HG03469 (cell line): ENCODE measurements around the gene P2RY13.

Source experiments
- ATAC-seq: cut with Tn5 transposase; IDR thresholded peaks from one replicate; pipeline ENCODE4 v1.9.1; 2021; ENCODE audit warnings: mild to moderate bottlenecking, moderate library complexity, moderate number of reproducible peaks; ENCODE audit not compliant: unreplicated experiment

Gene P2RY13

DNA sequence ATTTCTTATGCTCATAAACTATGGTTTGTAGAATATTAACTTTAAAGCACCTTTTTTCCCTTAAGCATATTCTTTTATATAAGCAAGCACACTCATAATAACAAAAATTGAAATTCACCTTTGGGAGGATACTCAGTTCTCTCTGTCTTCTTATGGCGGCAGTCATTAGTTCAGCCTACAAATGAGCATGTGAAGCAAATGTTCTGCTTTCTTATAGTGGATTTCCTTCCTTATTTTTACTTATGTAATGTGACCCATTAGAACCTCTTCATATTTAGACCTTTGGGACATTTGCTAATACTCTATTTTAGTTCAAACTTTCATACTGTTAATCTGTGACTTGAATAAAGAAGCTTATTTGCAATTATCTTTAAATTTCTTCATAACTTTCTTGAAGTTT is at the start of gene P2RY13:
P2RY13 (minus strand) TSS at position 187 of the 400 bp plus-strand sequence; CDS start at position 166, 21 bp downstream.
- ATAC-seq: no peak

DNA sequence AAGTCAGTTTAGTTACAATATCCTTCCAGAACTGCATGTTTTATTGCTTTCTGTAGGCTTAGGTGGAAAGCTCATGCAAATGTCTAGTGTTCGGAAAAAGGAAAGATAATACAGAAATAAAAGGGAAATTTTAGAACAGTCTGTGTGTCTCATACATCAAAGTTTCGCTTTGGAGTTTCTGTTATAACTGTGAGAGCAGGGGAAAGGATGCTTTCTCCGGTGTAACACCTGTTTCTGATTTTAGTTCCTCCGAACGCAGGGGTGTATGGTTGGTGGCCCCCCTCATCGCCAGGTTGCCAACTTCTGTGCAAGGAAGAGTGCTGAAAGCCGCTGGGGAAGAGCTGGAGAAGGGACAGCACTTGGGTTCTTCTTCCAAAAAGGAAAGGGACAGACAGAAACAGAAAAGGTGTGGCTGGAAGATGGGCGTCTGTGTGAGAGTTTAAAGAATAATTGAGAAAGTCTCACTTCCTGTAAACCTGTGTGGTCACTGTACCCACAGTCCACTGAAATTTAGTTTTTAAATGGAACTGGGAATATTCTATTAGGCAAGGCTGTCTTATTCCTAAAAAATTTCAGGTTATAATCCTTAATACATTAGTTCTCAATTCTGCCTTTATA is 48.5 kb upstream of the P2RY13 start:
- peak; percentile 32 for ATAC-seq

DNA sequence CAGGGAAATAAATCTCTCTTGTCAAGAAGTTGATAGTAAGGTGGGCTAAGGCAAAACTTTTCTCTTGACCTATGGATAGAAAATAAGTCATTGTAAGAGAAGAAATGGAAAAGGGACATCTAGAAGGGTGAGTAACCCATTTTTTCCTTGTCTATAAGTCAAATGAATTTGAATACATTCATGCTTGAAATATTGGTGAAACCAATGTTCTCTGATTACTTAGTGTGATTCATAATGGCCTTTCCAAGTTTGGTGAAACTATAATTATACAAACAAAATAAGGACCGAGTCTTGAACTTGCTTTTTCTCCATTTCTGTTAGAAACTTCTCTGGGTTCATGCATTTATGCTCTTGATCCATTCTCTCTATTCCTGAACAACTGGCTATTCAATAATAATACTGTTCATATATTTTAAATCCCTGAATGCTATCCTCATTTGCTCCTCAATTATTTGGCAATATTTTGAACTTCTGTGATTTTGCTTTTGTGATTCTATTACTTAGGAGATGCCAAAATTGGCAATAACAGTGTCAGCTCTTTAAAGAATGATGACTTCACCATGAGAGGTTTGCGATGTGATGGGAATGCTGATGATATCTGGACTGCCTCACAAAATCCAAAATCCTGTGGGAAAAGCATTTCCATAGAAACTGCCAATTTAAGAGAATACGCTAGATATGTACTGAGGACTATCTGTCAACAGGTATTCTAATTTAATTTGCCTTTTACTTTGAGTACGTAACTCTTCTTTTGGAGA is 42.9 kb upstream of the P2RY13 start:
- no peak for ATAC-seq

DNA sequence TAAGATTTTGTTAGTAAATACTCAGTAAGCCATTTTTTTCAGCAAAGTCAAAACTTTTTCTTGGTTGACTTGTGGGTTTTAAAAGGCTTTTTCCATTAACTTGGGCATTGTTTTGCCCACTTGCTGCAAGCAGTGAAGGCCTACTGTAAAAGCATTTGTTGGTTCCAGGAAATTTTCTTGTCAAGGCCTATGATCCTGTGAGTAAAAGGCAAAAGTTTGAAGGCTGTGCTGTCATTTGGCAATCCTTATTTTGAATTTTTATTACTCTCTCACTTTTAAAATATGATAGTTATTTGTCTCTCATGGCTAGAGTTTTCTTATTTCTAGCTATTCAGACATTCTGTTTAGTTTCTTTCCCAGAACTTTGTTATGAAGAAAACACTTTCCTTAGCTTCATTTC is 42.2 kb upstream of the P2RY13 start:
- ATAC-seq: no peak

DNA sequence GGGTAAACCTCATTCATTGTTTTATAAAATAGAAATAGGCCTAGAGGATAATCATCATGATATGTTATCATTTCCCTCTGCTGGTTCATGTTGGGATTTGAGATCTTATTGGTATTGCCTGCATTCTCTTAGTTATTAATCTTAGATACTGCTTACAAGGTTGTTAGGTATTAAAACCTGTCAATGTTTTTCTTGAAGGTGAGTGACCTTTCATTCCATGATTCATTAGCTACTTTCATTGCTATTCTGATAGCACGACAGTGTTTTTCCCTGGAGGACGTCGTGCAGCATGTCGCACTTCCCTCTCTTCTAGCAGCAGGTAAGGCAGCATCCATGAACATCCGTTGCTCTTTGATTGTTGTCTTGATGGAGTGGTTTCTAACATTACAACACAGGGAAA is 38.1 kb upstream of the P2RY13 start:
- ATAC-seq: no peak

DNA sequence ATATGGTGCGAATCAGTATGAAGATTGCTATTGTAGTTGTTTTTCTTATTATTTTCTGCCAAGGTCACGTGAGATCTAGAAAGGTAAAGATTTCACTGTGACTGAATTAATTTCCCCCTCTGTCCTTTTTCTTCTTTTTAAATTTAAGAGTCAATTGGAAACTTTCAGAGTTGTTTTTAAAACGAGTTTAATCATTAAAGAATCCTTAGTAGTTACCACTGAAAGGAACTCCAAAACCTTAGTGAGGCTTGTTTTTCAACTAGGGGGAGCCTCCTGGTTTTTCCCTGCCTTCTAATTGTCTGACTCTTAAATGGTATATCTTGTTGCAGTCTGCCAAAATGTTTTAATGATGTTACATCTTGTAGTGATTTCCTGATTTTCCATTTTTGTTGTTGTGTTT is 37.6 kb upstream of the P2RY13 start:
- ATAC-seq: no peak

DNA sequence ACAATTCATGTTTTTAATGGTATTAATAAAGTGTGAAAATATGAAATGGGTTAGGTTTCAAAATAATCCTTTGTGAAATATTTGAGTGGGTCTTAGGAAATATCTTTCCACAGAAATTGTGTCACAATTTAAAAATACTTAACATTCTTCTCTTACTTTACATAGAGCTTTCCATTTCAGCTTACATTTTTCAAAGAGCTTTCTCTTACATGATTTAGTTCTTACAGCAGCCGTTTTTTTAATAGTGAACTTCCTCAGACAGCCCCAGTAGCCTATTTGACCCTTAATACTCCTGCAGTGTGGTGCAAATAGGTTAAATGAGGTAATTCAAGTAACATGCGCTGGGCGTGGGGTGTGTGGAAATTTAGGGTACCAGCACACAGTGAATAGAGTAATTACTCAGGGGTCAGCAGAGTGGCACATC is 33.4 kb upstream of the P2RY13 start:
- ATAC-seq: no peak

DNA sequence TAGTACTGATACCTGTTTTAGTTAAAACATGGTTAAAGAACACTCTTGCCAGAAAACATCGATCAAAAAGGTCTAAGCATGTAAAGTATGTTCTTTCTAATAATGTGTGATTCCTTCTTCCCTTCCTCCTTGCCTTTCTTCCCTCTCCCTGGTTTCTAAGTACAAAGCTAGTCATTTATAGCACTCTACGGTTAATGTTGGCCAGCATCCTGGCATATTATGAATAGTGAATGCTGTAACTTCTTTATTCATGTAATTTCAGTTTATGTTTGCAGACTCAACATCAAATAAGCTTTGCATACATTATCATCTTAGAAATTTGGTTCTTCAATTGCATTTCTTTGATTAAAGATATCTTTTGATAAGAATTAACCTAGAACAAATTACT is 28.1 kb upstream of the P2RY13 start:
- ATAC-seq: no peak

DNA sequence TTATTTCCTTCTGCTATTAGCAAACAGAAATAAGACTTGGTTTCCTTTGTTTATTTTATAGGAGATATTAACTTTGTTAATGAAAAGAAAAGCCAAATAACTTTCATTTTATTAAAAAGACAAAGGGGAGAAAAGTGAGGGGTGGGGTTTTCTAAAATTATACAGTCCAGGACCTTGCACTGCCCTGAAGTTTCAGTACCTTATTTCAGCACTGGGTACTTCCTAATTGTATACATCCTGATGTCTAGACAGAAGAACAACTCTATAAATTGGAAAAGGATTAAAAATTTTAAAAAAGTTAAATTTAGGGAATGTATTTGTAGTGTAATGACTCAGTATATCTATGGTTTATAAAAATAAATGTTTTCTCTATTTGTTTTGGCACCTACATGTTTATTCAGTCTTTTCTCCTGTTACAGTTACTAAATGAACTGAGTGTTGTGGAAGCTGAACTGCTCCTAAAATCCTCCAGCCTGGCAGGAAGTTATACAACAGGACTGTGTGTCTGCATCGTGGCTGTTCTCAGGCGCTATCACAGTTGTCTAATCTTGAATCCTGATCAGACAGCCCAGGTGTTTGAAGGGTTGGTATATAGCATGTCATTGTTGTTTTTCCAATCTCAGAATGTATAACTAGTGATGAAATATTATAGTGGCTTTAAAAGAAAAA is 27.6 kb upstream of the P2RY13 start:
- ATAC-seq: no peak

DNA sequence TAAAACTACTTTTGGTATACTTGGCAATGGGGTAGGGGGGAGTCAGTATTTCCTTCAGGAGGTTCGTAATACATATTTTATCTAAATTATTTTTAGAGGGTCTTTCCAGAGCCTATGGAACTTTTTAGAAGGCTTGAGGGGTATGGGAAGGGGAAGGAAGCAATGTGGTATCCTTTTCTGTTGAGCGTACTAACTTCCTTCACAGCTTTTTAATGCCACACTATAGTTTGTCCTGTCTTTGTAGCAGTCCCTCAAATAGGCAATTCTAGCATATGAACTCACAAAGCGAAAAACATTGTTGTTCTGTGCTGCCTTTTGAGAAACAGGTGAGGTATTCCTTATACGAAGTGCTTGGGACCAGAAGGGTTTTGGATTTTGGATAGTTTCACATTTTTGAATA is 22.3 kb upstream of the P2RY13 start:
- ATAC-seq: no peak

DNA sequence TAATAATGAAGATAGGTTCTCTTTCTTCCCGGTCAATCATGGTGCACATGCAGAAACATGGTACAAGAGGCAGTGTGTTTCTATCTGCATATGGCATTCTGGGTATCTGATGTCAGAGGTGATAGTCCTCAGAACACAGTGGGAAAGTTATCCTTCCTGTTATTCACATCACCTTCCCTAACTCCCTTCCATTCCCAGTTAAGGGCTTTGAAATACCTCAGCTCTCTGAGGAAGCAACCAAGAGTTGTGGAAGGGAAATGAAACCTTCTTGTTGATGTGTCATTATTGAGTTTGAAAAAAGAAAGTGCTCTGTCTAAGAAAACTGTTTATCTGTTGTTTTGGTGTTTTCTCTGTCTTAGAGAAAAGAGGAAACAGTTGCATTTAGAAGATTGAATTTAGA is 21.9 kb upstream of the P2RY13 start:
- ATAC-seq: peak; percentile 87

DNA sequence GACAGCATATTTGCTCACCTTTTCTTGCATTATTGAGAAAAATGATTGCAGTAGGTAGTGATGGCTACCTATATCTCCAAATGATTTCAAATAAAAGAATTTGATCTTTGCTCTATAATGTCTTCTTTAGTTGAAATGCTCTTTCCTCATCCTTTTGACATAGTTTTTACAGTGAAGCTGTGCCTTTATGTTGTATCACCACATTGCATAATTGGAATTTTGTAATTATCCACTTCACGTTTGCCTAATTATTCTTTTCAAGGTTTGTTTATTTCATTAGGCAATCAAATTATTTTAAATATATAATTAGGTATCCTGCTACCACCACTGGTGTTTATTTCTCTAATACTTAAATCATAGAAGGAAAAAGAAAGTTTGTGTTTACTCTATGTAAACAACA is 21.3 kb upstream of the P2RY13 start:
- ATAC-seq: no peak

DNA sequence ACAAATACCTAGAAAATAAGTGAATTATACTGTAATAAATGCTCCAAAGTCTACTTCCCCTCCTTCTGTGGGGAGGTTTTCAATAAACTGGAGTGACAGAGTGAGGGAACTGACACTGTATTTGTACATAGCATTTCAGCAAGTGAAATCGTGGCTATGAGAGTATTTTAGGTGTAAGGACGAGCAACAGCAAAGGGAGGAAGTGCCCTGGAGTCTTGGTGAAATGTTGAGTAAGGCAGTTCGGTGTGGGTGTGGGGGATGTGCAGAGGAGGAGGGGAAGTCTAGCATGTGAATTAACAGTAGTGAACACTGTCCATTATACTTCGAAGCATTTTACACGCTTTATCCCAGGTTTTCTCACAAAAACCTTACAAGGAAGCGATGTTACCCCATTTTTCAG is 18.1 kb upstream of the P2RY13 start:
- no peak for ATAC-seq

DNA sequence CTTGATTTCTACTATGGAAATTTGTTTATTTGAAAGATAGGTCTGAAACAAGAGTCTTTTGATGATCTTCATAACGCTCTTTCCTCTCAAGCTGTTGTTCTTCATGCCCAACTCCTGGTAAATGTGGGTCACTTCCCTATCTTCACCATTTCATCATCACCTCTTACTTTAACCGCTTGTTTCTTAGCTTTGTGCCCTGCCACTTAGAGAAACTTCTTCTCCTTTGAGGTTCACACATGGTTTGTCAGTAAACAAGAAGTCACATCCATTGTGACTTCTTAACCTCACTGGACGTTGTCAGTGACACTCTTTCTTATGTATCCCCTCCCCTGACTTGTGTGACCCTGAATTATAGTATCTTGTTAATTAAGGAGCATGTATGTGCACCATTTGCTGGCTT is 16.9 kb upstream of the P2RY13 start:
- ATAC-seq: no peak

DNA sequence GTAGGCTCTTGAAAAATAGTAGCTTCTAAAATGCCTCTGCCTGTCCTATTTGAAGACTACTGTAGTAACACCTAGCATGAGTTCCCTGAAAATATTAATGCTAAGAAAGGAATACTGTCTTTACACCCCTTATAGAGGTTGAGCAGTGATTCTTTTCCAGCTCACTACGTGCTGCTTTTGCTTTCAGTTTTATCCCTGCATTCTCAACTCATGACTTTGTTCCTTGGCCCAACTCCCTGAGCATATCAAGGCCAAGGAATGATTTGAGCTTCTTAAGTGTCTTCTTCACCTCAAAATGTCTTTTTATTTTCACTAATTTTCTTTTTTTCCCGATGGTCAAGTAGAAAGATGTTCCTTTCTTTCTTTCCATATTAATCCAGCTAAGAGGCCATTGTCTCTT is 16.5 kb upstream of the P2RY13 start:
- ATAC-seq: no peak

DNA sequence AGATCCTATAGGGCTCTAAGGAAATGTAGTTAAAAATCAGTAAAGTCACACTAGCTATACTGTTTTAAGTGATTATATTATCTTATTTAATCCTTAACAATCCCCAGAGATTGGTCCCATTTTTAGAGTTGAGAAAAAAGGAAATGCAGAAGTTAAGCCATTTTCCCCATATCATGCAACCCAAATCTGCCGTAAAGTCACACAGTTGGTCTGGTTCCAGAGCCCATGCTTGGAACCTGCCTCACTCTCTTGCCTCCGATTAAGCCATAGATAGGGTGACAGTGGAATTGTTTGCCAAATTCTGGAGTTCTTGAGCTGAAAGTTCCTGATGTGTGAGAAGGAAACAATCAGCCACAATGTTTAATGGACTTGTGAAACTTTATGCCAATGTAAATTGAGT is 2.3 kb upstream of the P2RY13 start:
- ATAC-seq: no peak

DNA sequence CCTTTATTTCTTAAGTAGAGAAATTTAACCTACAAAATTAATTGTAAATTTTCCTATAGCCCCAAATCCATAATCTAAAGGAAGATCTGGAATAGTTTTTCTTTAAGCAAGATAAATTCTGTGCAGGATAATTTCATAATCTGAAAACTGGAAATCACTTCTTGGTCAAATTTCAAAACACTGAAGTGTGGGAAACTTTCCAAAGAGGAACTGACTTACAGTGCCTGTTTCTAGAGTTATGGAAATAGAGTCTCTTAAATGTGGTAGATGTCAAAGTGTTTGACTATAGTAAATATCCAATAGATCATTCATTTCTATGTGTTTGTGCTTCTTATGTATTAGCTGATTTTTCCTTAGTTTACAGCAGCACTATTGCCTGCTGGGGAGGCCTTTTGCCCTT is 1.6 kb upstream of the P2RY13 start:
- ATAC-seq: no peak

DNA sequence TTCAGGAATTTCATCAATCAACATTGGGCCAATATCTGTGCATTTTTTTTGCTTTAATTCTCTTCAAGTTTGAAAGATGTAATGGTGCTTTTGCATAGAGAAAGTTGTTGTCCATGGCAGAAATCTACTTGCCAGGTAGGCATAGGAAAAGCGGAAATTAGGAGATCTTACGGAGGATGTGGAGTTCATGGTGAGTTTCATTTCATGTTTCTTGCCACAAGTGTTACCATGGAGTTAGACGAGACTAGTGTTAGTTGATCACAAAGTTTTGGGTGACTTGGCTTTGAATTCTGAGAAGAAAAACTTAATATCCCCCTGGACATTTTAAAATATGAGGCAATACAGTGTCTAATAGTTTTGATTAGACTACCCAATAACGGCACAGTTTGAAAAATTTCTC is 1.0 kb upstream of the P2RY13 start:
- ATAC-seq: no peak

DNA sequence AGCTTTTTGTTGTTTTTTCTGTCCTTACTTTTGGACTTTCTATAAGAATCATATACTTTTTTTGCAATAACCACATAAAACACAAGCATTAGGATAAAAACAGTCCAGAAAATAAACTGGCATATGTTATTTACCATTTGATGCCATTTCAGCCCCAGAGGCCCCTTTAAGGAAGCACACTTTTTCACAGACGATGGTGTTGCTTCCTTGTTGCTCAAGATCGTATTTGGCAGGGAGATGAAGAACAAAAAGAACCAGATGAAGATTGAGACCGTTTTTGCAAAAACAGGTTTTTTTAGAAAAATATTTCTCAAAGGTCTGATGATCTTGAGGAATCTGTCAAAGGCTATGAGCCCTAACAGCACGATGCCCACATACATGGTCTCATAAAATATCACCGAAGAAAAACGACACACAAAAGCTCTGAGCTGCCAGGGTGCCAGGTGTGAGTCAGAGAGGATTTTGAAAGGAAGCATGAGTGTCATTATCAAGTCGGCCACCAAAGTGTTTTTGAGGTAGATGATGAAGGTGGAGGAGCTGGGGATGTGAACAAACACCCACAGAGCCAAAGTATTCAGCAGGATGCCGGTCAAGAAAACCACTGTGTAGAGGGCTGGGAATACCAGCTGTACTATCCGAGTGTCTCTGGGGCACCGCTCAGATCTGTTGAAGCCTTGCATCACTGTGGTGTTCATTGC is 902 bp downstream of the P2RY13 start:
- no peak for ATAC-seq

DNA sequence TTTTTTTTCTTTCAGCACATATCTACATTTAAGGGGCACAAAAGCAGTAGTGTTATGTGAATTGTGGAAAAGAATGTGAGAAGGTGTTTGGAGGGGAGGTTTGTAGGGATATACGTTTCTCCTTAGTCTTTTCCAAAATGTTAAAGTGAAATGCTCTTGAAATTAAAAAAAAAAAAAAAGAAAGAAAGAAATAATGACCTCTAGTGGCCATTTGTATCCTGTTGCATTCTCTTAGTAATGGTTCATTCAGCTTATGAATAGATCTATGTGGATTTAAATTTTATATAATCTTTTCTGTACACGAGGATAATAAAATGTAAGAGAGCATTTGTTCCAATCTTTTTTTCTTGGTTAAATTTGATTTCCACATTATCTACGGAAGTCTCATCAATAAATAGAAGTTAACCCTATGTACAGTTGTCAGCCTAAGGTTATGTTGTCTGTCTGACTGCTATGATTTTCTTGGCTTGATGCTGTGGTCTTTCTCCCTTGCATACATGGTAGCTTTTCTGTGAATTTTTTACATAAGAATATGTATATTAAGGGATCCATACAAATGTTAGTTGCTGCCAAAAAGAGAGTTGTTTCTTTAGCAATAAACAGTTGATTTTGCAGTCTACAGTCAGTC is 1.7 kb downstream of the P2RY13 start:
- no peak for ATAC-seq

DNA sequence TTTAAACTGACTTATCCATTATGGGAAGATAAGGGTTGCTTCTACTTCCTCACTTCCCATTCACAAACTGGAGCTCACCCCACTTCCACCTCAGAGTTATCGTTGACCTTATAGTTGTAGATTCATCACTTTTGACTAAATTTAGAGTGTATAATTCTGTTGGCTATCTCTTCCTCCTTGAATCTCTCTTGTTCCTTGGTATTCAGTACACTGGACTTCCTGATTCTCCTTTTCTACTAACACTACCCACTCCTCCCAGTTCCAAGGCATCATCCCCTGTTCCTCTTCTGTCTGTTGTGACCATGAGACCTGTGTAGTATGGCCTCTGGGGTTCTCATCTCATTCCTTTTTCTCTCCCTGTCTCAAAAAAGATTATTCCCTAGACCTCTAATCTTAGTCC is 6.8 kb downstream of the P2RY13 start:
- ATAC-seq: no peak
